Endothelial cell (in vitro differentiated cells): ENCODE results near the gene E2F8. TPM values are rescaled to one million over a fixed set of nuclear protein-coding genes. Genes with fewer than 3 reads are reported as not detected.
A peak's percentile ranks its signal among the peaks of the same experiment; 100 is the strongest.
"Not testable (repeated sequence)": the region's sequence is repeated elsewhere in the genome, so short reads cannot be mapped to it uniquely, and the experiment has no call there.

Experiments
- DNase-seq: peaks from one replicate; pipeline ENCODE4 v3.0.0; 2021; ENCODE audit warnings: low spot score
- H3K27ac Mint-ChIP-seq: one replicate; pipeline ENCODE4 v1.8.0; 2021; ENCODE audit warnings: mixed read lengths, inconsistent platforms; ENCODE audit not compliant: unreplicated experiment
- H3K27me3 Mint-ChIP-seq: one replicate; pipeline ENCODE4 v1.8.0; 2021; ENCODE audit warnings: mild to moderate bottlenecking, moderate library complexity, mixed read lengths, inconsistent platforms; ENCODE audit not compliant: unreplicated experiment
- H3K36me3 Mint-ChIP-seq: one replicate; pipeline ENCODE4 v1.8.0; 2021; ENCODE audit warnings: mild to moderate bottlenecking, low read depth, mixed read lengths, inconsistent platforms; ENCODE audit not compliant: unreplicated experiment
- H3K4me1 Mint-ChIP-seq: one replicate; pipeline ENCODE4 v1.8.0; 2021; ENCODE audit warnings: mild to moderate bottlenecking, mixed read lengths, inconsistent platforms; ENCODE audit not compliant: unreplicated experiment
- H3K4me3 Mint-ChIP-seq: one replicate; pipeline ENCODE4 v1.8.0; 2021; ENCODE audit warnings: mild to moderate bottlenecking, mixed read lengths, inconsistent platforms; ENCODE audit not compliant: unreplicated experiment
- H3K9me3 Mint-ChIP-seq: one replicate; pipeline ENCODE4 v1.8.0; 2021; ENCODE audit warnings: mixed read lengths, inconsistent platforms; ENCODE audit not compliant: unreplicated experiment
- total RNA-seq: library from RNA; stranded (reverse); fragmentation: NEBNext Ultra II Directional; extraction: Animal tissue kit (Norgen Biotek cat#: 25700); gene quantifications from one replicate; pipeline ENCODE4 v1.2.1, GENCODE V29; 2021; ENCODE audit not compliant: unreplicated experiment
- TF ChIP-seq, protein P1 (sequence below): fragments of 200-600 bp; sonication (generic); IDR thresholded peaks from one replicate; pipeline ENCODE4 v1.5.0; 2021; ENCODE audit warnings: antibody characterized with exemption; ENCODE audit not compliant: unreplicated experiment

Gene E2F8
- total RNA-seq, 1 donor from 2014 or later, result 0.92 TPM

DNA sequence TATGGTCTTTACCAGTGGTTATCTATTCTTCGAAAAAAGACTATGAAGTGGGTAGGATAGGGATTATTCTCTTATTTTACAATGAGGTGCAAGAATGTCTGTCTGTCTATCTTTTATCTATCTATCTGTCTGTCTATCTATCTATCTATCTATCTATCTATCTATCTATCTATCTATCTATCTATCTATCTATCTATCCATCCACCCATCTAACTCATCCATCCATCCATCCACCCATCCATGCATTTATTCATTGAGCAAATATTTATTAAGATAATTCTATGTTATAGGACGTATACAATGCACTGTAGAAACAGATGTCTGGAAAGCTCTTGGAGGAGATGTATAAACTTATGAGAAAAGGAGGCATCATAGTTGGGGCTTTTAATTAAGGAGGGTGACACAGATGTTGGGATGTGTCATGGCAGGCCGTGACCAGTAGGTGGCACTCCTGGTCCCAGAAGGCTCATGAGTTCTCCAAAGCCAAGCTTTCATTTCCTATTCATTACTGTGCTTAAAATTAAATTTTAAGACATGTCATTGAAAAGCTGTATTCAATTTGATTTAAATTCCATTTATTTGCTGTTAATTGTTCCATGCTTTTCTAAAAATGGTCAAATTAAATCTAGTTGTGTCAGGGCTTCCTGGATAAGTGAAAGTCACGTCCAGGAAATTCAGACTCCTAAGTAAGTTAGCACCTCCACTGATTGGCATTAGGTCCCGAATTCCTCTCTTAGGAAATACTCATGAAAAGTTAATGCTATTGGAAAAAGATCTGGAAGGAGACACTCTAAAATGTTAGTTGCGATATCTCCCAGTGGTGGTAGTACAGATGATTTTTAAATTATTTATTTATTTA is 19.0 kb upstream of the E2F8 start:
- Mint-ChIP-seq H3K4me1 (no peaks in the 10 kb centered on the region), H3K27ac (no peak overlapping the region), H3K36me3 (no peaks in the 10 kb centered on the region), H3K4me3 (no peak overlapping the region), H3K27me3 (no peaks in the 10 kb centered on the region), H3K9me3 (no peaks in the 10 kb centered on the region)
- TF ChIP-seq, protein P1, sequence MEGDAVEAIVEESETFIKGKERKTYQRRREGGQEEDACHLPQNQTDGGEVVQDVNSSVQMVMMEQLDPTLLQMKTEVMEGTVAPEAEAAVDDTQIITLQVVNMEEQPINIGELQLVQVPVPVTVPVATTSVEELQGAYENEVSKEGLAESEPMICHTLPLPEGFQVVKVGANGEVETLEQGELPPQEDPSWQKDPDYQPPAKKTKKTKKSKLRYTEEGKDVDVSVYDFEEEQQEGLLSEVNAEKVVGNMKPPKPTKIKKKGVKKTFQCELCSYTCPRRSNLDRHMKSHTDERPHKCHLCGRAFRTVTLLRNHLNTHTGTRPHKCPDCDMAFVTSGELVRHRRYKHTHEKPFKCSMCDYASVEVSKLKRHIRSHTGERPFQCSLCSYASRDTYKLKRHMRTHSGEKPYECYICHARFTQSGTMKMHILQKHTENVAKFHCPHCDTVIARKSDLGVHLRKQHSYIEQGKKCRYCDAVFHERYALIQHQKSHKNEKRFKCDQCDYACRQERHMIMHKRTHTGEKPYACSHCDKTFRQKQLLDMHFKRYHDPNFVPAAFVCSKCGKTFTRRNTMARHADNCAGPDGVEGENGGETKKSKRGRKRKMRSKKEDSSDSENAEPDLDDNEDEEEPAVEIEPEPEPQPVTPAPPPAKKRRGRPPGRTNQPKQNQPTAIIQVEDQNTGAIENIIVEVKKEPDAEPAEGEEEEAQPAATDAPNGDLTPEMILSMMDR, result peak; percentile 93
- DNase-seq, result peak; percentile 75

DNA sequence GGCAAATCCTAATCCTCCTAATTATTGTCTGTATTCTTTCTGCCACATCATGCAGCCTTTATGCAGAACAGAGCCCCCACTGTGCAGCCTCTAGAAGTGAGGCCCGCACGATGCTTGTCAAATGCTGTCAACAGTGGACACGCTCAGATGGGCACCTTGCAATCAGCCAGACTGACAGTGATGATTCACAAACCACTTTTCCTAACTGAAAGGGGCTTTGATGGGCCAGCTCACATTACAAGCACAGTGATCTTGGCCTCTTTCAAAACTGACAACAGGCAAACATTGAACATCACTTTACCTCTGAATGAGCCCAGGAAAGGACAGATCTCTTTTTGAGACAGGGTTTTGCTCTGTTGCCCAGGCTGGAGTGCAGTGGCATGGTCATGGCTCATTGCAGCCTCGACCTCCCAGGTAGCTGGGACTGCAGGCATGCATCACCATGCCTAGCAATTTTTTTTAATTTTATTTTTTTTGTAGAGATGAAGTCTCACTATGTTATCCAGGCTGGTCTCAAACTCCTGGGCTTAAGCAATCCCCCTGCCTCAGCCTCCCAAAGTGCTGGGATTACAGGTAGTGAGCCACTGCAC is 18.0 kb upstream of the E2F8 start:
- Mint-ChIP-seq H3K36me3 (no peaks in the 10 kb centered on the region), H3K4me3 (no peak overlapping the region), H3K27ac (no peak overlapping the region), H3K27me3 (peaks cover 2% of the 10 kb centered on the region), H3K4me1 (peaks cover 7% of the 10 kb centered on the region), H3K9me3 (no peaks in the 10 kb centered on the region)
- TF ChIP-seq, protein P1, result no peak
- no peak for DNase-seq

DNA sequence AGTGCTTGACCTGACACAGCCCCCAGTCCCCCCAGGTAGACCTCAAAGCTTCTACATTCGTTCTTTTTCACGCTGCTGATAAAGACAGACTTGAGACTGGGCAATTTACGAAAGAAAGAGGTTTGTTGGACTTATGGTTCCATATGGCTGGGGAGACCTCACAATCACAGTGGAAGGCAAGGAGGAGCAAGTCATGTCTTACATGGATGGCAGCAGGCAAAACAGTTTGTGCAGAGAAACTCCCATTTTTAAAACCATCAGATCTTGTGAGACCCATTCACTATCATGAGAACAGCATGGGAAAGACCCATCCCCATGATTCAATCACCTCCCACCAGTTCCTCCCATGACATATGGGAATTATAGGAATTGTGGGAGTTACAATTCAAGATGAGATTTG is 13.7 kb upstream of the E2F8 start:
- H3K27ac Mint-ChIP-seq, H3K4me3 Mint-ChIP-seq, DNase-seq, H3K27me3 Mint-ChIP-seq, H3K36me3 Mint-ChIP-seq, H3K9me3 Mint-ChIP-seq: not testable (repeated sequence)
- H3K4me1 Mint-ChIP-seq, result peaks cover 13% of the 10 kb centered on the region

DNA sequence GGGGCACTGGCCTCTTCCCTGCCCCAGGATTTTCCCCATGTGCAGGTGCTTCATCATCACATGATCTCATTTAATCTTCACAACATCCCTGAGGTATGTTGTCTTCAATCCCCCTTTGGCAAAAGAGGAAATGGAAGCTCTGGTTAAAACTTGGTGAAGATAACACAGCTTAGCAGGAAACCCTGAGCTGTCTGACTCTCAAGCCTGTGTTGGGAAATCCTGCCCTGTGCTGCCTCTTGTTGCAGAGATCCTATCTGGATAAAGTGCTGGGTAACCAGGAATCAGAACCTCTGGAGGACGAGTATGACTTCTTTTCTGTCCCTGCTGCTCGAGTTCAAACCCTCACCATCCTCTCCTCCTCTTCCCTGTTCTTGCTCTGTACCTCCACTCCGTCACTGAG is 13.1 kb upstream of the E2F8 start:
- Mint-ChIP-seq H3K9me3 (no peaks in the 10 kb centered on the region), H3K27ac (peak overlapping the region; percentile 69)

GRCh38 chr11:19253153-19253745 is 12.5 kb upstream of the E2F8 start:
- no peak for DNase-seq
- Mint-ChIP-seq H3K27me3 (peaks cover 2% of the 10 kb centered on the region), H3K4me1 (peaks cover 13% of the 10 kb centered on the region), H3K4me3 (no peak overlapping the region), H3K36me3 (no peaks in the 10 kb centered on the region), H3K9me3 (no peaks in the 10 kb centered on the region), H3K27ac (no peak overlapping the region)
- TF ChIP-seq, protein P1, result no peak

More for the DNA sequence above, 13.1 kb upstream of the E2F8 start:
- Mint-ChIP-seq H3K4me3 (no peak overlapping the region), H3K4me1 (peaks cover 13% of the 10 kb centered on the region), H3K36me3 (no peaks in the 10 kb centered on the region), H3K27me3 (peaks cover 2% of the 10 kb centered on the region)
- TF ChIP-seq, protein P1, result no peak
- peak; percentile 31 for DNase-seq
